ENCODE results near the gene SLC2A9. TPM values are rescaled to one million over a fixed set of nuclear protein-coding genes. Genes with fewer than 3 reads are reported as not detected.
"Not testable (repeated sequence)": the region's sequence is repeated elsewhere in the genome, so short reads cannot be mapped to it uniquely, and the experiment has no call there.

The SLC2A9 gene
- total and polyA plus RNA-seq, 2 of the 8 experiments (the other 6 are each of a cell fraction or from before 2014, with no cell fraction given), result 0.20 to 0.26 TPM

DNA sequence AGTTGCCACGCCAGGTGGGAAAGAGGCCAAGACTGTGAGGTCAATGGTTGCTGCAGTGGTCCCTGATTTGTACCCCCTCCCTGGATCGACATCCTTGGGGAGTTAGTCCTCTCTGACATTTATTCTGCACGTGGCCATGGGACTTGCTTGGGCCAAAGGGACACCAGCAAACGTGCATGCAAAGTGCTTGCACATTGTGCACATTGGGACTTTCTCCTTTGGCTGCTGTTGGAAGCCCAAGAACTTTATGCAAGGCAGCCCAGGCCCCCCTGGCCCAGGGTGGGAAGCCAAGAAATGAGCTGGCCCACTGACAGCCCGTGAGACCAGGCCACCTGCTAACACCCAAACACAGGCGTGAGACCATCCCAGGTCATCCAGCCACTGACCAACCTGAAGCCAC is 38.1 kb downstream of the SLC2A9 start (continued):
- TF ChIP-seq, protein P1, sequence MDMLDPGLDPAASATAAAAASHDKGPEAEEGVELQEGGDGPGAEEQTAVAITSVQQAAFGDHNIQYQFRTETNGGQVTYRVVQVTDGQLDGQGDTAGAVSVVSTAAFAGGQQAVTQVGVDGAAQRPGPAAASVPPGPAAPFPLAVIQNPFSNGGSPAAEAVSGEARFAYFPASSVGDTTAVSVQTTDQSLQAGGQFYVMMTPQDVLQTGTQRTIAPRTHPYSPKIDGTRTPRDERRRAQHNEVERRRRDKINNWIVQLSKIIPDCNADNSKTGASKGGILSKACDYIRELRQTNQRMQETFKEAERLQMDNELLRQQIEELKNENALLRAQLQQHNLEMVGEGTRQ (IDR thresholded peaks at IDR 0.05; ENCODE audit: low read length), result no peak
- TF ChIP-seq RNF2 (IDR thresholded peaks at IDR 0.05; ENCODE audit: borderline replicate concordance, low read depth, low read length, missing control alignments, poor library complexity, severe bottlenecking) (no peak), JUN (IDR thresholded peaks at IDR 0.05; ENCODE audit: low read depth, low read length) (no peak), ASH2L (IDR thresholded peaks at IDR 0.05; ENCODE audit: low read length) (no peak), YY1 (IDR thresholded peaks at IDR 0.05; ENCODE audit: low read depth, low read length) (no peak), JUND (IDR thresholded peaks at IDR 0.05; ENCODE audit: low read length) (no peak)

DNA sequence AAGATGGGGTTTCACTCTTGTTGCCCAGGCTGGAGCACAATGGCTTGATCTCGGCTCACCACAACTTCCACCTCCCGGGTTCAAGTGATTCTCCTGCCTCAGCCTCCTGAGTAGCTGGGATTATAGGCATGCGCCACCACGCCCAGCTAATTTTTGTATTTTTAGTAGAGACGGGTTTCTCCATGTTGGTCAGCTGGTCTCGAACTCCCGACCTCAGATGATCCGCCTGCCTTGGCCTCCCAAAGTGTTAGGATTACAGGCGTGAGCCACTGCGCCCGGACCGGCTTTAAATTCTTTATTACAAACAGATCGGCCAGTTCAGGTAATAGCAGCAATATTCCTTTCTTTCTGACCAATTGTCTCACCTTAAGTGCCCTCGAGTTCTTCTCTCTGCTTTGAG is 39.4 kb downstream of the SLC2A9 start:
- H3K23ac ChIP-seq (ENCODE audit: insufficient read length); H3K4me2 ChIP-seq (ENCODE audit: insufficient read depth in 1 of 2, low read depth in 2 of 2, low read length in 2 of 2); H3K9me3 ChIP-seq (ENCODE audit: insufficient read depth in 2 of 2, low read depth in 1 of 2, low read length in 1 of 2); H3K27ac ChIP-seq (ENCODE audit: low read depth, low read length); H2BK120ac ChIP-seq (replicated peaks; ENCODE audit: low read depth, low read length); H3K4ac ChIP-seq (replicated peaks; ENCODE audit: insufficient read length, low read depth, low read length); H4K20me1 ChIP-seq (replicated peaks in 1 of 2; ENCODE audit: control insufficient read depth in 1 of 2, insufficient read depth in 2 of 2, low read length in 2 of 2); H3K4me3 ChIP-seq (ENCODE audit: extremely low read depth in 1 of 4, insufficient read depth in 2 of 4, low read depth in 3 of 4, low read length in 4 of 4); H3K14ac ChIP-seq (ENCODE audit: insufficient read length); H3K9ac ChIP-seq (replicated peaks in 1 of 4; ENCODE audit: extremely low read depth in 1 of 4, low read depth in 3 of 4, low read length in 3 of 4); H2BK15ac ChIP-seq (ENCODE audit: low read length); FAIRE-seq; POLR2A ChIA-PET (ENCODE audit: partially characterized antibody); H2BK20ac ChIP-seq (ENCODE audit: low read length); H4K91ac ChIP-seq (replicated peaks; ENCODE audit: insufficient read length, low read length); H3K79me1 ChIP-seq (ENCODE audit: low read depth, low read length); H2BK12ac ChIP-seq (ENCODE audit: low read depth, low read length); H3K36me3 ChIP-seq (ENCODE audit: control insufficient read depth in 2 of 4, insufficient read depth in 4 of 4, low read length in 3 of 4); H2AK5ac ChIP-seq (ENCODE audit: low read depth, low read length); H2AFZ ChIP-seq (ENCODE audit: low read length); H3K23me2 ChIP-seq (ENCODE audit: low read depth, low read length); H4K5ac ChIP-seq (ENCODE audit: insufficient read length, low read depth, low read length); H4K8ac ChIP-seq (ENCODE audit: extremely low read depth, insufficient read depth, low read length); H3K18ac ChIP-seq (ENCODE audit: extremely low read depth, low read length); H3K56ac ChIP-seq (replicated peaks; ENCODE audit: insufficient read length, low read depth, low read length); DNase-seq (ENCODE audit: low read depth in 1 of 2, low spot score in 2 of 2); H2BK5ac ChIP-seq (ENCODE audit: low read depth, low read length); H3K79me2 ChIP-seq (ENCODE audit: control insufficient read depth in 1 of 2, insufficient read depth in 2 of 2, low read length in 2 of 2): not testable (repeated sequence)
- CTCF ChIA-PET (ENCODE audit: partially characterized antibody), result interaction anchor here (1.0 kb wide), 1 partner anchor 136 kb away, joined by 3 read pairs; no protein-coding TSS in a partner anchor
- Histone ChIP-seq H3K4me1 (replicated peaks in 1 of 4; ENCODE audit: control insufficient read depth in 3 of 4, insufficient read depth in 4 of 4, low read length in 3 of 4) (peaks cover 3 to 13% (median 10%) of the 10 kb centered on the region in 4 experiments), H3K27me3 (replicated peaks in 1 of 4; ENCODE audit: control insufficient read depth in 3 of 4, extremely low read depth in 1 of 4, insufficient read depth in 3 of 4, low read length in 3 of 4) (peaks cover 3 to 10% (median 7%) of the 10 kb centered on the region in 4 experiments; a peak in 5 of 7 replicates)
- 96% methylated on average over 14 of the region's 14 CpGs; no CpG with 5 or more reads in 1 of the 2 experiments for WGBS, 2 experiments (ENCODE audit: extremely low coverage in 1 of 2, insufficient coverage in 1 of 2, insufficient read length in 1 of 2, insufficient replicate concordance in 2 of 2, low coverage in 1 of 2, low lambda C conversion rate in 2 of 2, missing lambda C conversion rate in 1 of 2)
